Activated naive CD4-positive, alpha-beta T cell (primary cell): ENCODE results near the gene DNAJC4.

Experiments
- DNase-seq, 4 experiments: peaks; one replicate each; lab custom pipeline; 2025; lab: John Stamatoyannopoulos, UW

DNAJC4 gene

DNA sequence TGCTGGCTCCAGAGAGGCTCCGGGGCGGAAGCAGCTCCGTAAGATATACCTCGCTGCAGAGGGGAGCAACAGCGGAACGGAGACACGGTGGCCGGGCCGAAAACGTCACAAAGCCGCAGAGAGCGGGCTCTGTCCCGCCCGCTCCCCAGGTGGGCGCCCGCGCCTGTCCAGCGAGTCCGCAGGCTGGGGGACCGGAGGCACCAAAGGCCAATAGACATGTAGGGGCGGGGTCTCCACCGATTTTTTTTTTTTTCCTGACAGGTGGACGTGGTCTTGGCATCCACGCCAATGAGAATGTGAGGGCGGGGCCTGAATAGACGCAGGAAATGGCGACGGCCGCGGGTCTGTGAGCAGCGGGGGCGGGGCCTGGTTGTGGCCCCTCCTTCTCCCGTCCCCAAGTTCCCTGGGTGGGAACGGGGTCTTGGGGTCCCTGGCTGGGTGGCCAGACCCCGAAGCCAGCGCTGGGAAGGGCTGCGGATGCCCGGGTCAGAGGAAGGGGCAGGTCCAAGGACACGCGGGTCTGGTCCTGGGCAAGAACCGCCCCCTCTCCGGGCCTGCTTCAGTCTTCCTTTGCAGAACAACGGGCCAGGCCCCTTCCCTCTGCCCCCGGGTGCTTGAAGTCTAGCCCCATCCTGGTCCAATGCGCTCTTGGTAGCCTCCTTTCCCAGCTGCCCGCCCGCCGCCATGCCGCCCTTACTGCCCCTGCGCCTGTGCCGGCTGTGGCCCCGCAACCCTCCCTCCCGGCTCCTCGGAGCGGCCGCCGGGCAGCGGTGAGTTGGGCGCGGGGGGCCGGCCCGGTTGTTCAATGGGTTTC lies at the start of gene DNAJC4:
Gene DNAJC4, plus strand, starts transcription at position 378 of the 814 bp plus-strand sequence. Its CDS starts 307 bp downstream, at position 685.
- peak; percentile 59 to 79 (median 63) for DNase-seq

- no peak for DNase-seq
Measured at GRCh38 chr11:64180891-64181290, 49.5 kb upstream of the DNAJC4 start.

DNA sequence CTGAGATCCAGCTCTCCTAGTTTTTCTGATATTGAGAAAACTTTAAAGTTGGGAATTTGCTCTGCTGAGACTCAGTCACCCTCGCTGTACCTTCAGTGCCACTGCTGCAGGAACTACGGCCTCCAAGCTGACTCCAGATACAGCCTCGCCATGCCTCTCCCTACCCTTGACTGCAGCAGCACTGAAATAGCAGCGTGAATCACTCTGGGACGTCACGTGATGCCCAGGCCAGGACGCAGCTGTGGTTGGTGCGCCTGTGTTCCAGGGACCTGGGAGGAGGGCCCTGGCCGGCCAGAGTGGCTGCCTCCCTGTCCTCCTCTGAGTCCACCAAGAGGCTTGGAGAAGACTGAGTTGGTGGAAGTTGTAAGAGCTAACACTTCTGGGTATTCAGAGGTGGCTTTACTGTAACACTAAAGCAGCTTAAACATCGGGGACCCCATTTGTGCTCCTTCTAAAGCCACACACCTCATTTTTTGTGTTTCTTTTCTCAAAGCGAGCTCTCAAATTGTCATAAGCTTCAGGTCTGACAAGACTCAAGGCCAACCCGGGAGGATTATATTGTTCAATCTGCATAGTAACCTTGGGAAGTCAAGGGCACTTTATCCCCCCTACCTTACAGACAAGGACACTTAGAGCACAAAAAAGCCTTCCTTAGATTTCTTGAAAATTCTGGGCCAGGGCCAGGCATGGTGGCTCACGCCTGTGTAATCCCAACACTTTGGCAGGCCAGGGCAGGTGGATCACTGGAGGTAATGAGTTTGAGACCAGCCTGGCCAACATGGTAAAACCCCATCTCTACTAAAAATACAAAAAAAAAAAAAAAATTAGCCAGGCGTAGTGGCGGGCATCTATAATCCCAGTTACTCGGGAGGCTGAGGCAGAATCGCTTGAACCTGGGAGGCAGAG lies 48.6 kb upstream of the DNAJC4 start:
- DNase-seq = peak in 1 of 4 experiments; percentile 26

DNA sequence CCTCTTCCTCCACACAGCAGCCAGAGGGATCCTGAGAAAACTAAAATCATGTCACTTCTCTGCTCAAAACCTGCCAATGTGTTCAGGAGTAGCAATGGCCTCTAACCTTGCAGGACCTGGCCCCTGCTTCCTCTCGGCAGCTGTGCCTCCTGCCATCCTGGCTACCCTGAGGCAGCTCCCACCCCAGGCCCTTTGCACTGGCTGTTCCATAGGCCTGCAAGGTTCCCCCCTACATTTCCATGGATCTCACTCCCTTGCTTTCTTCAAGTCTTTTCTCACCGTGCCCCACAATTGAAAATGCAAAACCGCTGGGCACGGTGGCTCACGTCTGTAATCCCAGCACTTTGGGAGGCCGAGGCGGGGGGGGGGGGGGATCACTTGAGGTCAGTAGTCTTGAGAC lies 46.5 kb upstream of the DNAJC4 start:
- DNase-seq = no peak

DNA sequence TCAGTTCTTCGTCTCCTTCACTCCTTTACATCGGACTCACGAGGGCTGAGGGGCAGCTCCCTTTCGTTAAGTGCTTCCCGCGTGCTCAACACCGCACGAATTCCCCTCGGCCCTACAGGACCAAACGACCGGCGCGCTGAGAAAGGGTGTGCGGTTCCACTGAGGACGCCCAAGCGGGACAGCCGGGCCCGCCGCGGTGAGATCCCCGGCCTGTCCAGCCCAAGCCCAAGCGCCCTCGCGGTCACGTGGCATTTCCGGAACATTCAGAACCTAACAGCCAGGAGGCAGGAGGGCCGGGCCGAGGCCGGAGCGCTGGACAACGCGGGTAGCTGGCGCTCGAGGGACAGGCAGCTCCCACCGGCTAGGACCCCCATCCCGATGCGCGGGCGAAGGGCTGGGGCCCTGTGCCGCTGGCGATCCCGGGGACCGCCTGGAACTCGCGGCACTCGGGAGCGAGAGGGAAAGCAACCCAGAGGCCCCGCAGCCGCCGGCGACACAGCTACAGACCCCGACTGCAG lies 45.1 kb upstream of the DNAJC4 start:
- peak in 1 of 4 experiments; percentile 53 for DNase-seq

DNA sequence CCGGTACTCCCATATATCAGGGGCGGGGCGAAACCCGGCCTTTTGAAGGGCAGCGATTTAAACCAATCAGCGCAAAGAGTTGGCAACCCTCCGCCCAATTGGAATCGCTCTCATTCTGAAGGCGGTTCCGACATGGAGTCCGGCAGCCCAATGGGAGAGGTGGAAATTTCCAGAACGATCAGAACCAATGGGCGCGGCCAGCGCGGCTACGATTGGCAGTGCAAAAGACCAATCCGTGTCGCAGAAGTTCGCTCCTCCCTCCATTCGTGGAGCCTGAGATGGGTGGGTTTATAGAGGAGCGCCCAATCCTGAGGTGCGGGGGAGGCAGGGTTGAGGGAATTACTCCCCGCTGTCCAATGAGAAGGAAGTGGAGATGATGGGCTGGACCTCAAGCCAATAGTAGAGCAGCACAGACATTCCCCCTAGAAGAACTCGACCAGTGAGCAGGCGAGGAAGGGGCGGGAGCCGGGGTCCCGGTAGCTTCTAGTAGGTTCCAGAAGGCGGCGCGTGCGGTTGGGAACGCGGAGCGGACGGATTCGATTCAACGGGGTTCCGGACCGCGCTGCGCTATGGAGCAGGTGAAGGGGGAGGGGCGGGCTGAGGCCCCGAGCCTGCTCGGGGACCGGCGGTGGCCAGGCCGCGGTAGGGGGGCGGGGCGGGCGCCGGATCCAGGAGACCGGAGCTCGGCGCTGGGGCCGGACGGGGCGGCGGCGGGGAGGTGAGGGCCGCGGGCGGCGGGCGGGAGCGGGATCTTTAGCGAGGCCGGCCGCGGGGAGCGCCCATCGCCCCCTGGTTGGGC lies 44.5 kb upstream of the DNAJC4 start, which contains the start of gene STIP1:
Gene STIP1, plus strand, starts transcription at position 479 of the 799 bp plus-strand sequence. Its CDS starts 91 bp downstream, at position 570.
- DNase-seq = peak; percentile 99 to 100 (median 100)

GRCh38 chr11:64186492-64187165 lies 43.7 kb upstream of the DNAJC4 start:
- DNase-seq = peak in 1 of 4 experiments; percentile 9

DNA sequence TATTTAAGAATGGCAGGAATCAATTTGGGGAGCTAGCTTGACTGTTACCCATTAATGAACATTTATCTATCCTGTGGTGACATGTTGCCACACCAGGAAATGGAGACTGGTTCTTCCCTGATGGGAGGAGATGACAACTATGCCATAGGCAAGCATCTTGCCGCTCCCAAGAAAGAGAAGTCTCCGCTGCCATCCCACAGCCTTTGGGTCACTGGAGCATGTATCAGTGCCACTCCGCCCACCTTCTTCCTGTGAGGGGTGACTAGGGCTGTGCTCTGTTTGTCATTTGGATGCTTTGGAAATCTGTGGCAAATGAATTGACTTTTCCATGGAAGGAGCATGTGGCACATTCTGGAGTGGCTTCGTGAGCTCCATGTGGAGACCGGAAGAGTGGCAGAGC lies 37.9 kb upstream of the DNAJC4 start:
- no peak for DNase-seq

DNA sequence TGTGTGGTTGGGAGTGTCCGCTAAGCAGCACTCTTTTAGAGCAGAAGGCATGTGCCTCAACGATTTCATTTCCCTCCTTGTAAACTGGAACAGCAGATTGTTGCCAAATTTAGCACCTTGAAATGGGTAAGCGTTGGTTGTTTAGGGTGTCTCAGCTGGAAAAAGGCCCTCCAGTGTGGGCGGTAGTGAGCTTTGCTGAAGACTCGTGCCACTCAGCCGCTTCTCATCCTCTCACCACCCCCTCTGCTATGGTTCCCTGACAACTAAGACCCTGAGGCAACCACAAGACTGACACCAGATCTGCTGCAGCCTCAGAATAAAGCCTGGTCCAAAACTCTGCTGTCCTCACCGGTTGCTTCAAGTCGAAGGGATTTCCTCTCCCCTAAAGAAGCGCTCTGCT lies 33.7 kb upstream of the DNAJC4 start:
- DNase-seq = no peak

GRCh38 chr11:64198511-64198910 lies 31.8 kb upstream of the DNAJC4 start:
- no peak for DNase-seq

DNA sequence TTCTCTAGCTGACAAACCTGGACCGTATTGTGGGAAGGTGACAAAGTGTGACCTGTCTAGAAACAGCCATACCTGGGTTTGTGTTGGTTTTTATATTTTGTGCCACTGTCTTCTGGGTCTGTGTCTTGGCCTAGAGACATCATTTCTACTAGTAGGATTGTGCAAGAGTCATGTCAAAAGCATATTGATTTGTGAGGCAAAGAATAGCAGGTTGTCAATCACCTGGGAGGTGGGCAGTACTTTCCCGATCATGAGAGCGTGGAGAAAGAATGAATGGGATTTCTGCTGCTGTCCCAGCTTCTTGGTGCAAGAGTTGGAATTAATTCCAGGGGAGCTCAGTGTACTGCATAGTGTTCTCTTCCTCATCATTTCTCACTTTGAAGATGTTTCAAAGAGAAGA lies 28.8 kb upstream of the DNAJC4 start:
- DNase-seq = no peak

- DNase-seq = no peak
Measured at GRCh38 chr11:64202992-64203391, 27.4 kb upstream of the DNAJC4 start.

- no peak for DNase-seq
Measured at GRCh38 chr11:64203421-64204079, 26.8 kb upstream of the DNAJC4 start.

- DNase-seq = no peak
Measured at GRCh38 chr11:64204080-64204440, 26.3 kb upstream of the DNAJC4 start.

GRCh38 chr11:64204464-64204989 lies 25.8 kb upstream of the DNAJC4 start:
- DNase-seq = peak in 3 of 4 experiments; percentile 26 to 78 (median 66)

DNA sequence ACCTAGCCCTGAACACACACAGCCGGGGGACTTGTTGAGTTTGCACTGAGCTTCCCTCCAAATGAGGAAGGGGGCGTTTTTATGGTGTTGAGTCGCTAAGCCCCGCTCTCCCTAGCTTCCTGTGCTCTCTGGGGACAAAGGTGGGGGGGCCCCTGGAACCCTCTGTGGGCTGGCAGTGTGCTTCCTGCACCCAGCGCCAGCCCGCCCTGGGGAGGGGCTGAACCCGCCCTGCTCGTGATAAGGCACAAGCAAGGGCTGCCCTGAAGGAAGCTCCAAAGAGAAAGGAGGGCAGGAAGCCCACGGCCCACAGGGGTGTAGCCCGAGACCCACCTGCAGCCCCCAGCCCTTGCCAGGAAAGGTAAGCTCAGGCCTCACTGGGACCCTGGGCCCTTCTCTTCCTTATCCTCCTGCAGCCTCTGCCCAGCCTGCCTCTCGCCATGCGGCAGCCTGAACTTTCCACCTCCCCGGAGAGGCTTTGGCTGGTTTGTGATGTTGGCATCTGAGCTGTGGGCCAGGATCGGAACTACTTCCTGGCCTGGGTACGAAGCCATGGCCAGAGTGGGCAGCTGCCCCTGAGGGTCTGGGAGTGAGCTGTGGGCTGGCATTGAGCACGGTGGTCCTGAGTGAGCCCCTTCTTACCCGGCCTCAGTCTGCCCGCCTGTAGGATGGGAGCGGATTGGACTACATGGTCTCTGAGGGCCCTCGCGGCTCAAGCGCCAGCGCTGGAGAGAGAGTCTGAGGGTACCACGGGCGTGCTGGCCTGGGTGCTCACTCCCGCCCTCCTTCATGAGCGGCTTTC lies 23.7 kb upstream of the DNAJC4 start, which contains the start of gene FERMT3:
Gene FERMT3, plus strand, starts transcription at position 265 of the 799 bp plus-strand sequence. CDS start 644 bp downstream, outside the sequence.
- peak in 2 of 4 experiments; percentile 38 to 64 for DNase-seq

- peak; percentile 36 to 70 (median 45) for DNase-seq
Measured at GRCh38 chr11:64207256-64208085, 22.9 kb upstream of the DNAJC4 start.

DNA sequence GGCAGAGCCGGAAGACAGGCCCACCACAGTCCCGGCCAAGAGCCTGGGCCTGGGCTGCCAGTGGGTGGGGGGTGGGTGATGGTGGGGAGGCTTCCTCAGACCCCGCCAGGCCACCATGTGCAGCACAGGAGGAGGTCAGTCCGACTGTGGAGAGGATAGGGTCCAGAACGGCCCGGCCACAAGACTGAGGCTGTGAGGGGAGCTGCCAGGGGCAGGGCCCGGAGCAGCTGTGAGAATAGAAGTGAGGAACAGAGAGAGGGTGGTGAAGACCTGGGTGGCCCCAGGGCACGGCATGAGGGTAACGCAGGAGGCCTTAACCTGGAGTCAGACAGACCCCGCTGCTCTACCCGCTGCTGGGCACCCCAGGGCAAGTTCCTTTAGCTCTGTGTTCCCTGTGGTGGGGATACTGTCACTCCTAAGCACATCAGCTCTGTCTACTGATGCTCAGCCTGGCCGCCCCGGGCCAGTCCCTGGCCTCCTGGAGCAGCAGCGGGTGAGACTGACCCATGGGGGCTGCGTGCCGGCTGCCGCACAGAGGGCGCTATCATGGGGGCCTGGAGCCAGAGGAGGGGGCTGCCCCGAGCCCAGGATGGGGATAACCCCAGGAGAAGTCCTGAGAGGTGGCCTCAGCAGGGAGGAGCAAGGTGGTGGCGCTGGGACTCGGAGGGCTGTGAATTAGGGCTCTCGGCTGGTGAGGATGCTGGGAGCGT lies 22.1 kb upstream of the DNAJC4 start:
- DNase-seq = no peak
